GM20000 (cell line): ENCODE measurements around the gene ATG2A.

Experiments used
- DNase-seq: peaks from one replicate; pipeline ENCODE4 v3.0.0; 2012; ENCODE audit warnings: low spot score
- TF ChIP-seq, protein P1 (sequence below): IDR thresholded peaks from 2 replicates; pipeline ENCODE4 v1.5.1; 2012; ENCODE audit warnings: mild to moderate bottlenecking, control low read depth; ENCODE audit errors: extremely low read depth, missing control alignments

The ATG2A gene

GRCh38 chr11:64931290-64931689 is 14.3 kb upstream of the ATG2A start:
- no peak for DNase-seq
- TF ChIP-seq, protein P1, sequence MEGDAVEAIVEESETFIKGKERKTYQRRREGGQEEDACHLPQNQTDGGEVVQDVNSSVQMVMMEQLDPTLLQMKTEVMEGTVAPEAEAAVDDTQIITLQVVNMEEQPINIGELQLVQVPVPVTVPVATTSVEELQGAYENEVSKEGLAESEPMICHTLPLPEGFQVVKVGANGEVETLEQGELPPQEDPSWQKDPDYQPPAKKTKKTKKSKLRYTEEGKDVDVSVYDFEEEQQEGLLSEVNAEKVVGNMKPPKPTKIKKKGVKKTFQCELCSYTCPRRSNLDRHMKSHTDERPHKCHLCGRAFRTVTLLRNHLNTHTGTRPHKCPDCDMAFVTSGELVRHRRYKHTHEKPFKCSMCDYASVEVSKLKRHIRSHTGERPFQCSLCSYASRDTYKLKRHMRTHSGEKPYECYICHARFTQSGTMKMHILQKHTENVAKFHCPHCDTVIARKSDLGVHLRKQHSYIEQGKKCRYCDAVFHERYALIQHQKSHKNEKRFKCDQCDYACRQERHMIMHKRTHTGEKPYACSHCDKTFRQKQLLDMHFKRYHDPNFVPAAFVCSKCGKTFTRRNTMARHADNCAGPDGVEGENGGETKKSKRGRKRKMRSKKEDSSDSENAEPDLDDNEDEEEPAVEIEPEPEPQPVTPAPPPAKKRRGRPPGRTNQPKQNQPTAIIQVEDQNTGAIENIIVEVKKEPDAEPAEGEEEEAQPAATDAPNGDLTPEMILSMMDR, result no peak

GRCh38 chr11:64930340-64930739 is 13.3 kb upstream of the ATG2A start:
- no peak for DNase-seq
- TF ChIP-seq, protein P1, result no peak

DNA sequence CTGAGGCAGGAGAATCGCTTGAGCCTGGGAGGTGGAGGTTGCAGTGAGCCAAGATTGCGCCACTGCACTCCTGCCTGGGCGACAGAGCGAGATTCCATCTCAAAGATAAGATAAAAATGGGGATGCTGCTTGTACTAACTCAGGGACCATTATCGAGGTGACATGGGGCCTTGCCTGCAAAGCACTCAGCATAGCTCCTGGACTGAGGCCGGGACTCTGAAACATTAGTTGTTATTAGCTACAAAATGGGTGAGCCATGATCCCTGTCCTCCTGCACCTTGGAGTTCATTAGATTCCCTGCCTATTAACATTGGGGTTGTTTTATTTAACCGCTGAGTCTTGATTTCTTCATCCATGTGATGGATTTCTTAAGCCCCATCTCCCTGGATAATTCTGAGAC is 12.6 kb upstream of the ATG2A start:
- DNase-seq, result no peak
- TF ChIP-seq, protein P1, result no peak

- TF ChIP-seq, protein P1, result no peak
Observed at GRCh38 chr11:64928957-64929356, 11.9 kb upstream of the ATG2A start.

GRCh38 chr11:64926689-64927088 is 9.7 kb upstream of the ATG2A start:
- DNase-seq, result no peak
- TF ChIP-seq, protein P1, result no peak

More at GRCh38 chr11:64928957-64929356, 11.9 kb upstream of the ATG2A start:
- DNase-seq, result no peak

GRCh38 chr11:64925536-64926436 is 8.8 kb upstream of the ATG2A start:
- DNase-seq, result no peak
- TF ChIP-seq, protein P1, result no peak

GRCh38 chr11:64924910-64925284 is 7.9 kb upstream of the ATG2A start:
- peak; percentile 63 for DNase-seq
- TF ChIP-seq, protein P1, result no peak
